CD8-positive, alpha-beta memory T cell (primary cell): ENCODE results near the gene CDHR3. TPM values are rescaled to one million over a fixed set of nuclear protein-coding genes. Genes with fewer than 3 reads are reported as not detected.

Experiments
- CTCF ChIA-PET: fragments of 350-600 bp; sonication (Branson Sonifier 250); formaldehyde crosslinking; loops from one replicate; lab custom pipeline; 2021; ENCODE audit warnings: antibody characterized with exemption; lab: Charles Lee
- POLR2A ChIA-PET: fragments of 350-600 bp; sonication (Branson Sonifier 250); formaldehyde crosslinking; loops from one replicate; lab custom pipeline; 2021; ENCODE audit warnings: antibody characterized with exemption; lab: Charles Lee
- DNase-seq, 5 donors: peaks; one replicate each; pipeline versions ENCODE4 v3.0.0 to v3.0.0-alpha.2; 2020 to 2022; ENCODE audit warnings: mixed read lengths in 1 of 5
- H3K27ac ChIP-seq: one replicate; pipeline ENCODE4 v1.7.0; 2013; ENCODE audit warnings: low read depth, mild to moderate bottlenecking, low read length, moderate library complexity
- H3K27me3 ChIP-seq: 2 replicates; pipeline ENCODE4 v1.7.0; 2013; ENCODE audit warnings: low read length, mild to moderate bottlenecking; ENCODE audit not compliant: insufficient read depth, poor library complexity, severe bottlenecking
- H3K36me3 ChIP-seq: 2 replicates; pipeline ENCODE4 v1.7.0; 2013; ENCODE audit warnings: mild to moderate bottlenecking, low read length, moderate library complexity; ENCODE audit not compliant: insufficient read depth
- H3K4me1 ChIP-seq: 2 replicates; pipeline ENCODE4 v1.7.0; 2013; ENCODE audit warnings: mild to moderate bottlenecking, low read length, moderate library complexity; ENCODE audit not compliant: insufficient read depth
- H3K4me3 ChIP-seq: 2 replicates; pipeline ENCODE4 v1.7.0; 2013; ENCODE audit warnings: mild to moderate bottlenecking, low read length
- H3K9me3 ChIP-seq: 2 replicates; pipeline ENCODE4 v1.7.0; 2013; ENCODE audit warnings: mild to moderate bottlenecking, low read length
- H3K27ac Mint-ChIP-seq, 8 donors: one replicate each; pipeline ENCODE4 v1.8.0; 2020 to 2021; ENCODE audit warnings: mixed read lengths in 8 of 8, mild to moderate bottlenecking in 6 of 8, inconsistent platforms in 3 of 8, moderate library complexity in 3 of 8
- H3K27me3 Mint-ChIP-seq, 2 donors: one replicate each; pipeline ENCODE4 v1.8.0; 2020 to 2021; ENCODE audit warnings: mixed read lengths in 2 of 2, mild to moderate bottlenecking in 1 of 2, moderate library complexity in 1 of 2
- H3K36me3 Mint-ChIP-seq, 3 donors: one replicate each; pipeline ENCODE4 v1.8.0; 2020 to 2021; ENCODE audit warnings: mixed read lengths in 3 of 3, inconsistent platforms in 1 of 3, mild to moderate bottlenecking in 1 of 3
- H3K4me1 Mint-ChIP-seq, 3 donors: one replicate each; pipeline ENCODE4 v1.8.0; 2020 to 2021; ENCODE audit warnings: mixed read lengths in 3 of 3, inconsistent platforms in 1 of 3, mild to moderate bottlenecking in 1 of 3
- H3K4me3 Mint-ChIP-seq, 7 donors: one replicate each; pipeline ENCODE4 v1.8.0; 2020 to 2021; ENCODE audit warnings: mixed read lengths in 7 of 7, mild to moderate bottlenecking in 6 of 7, moderate library complexity in 4 of 7, inconsistent platforms in 2 of 7
- H3K9me3 Mint-ChIP-seq, 5 donors: one replicate each; pipeline ENCODE4 v1.8.0; 2020 to 2022; ENCODE audit warnings: mixed read lengths in 5 of 5, mild to moderate bottlenecking in 3 of 5, moderate library complexity in 2 of 5, inconsistent platforms in 1 of 5
- polyA plus RNA-seq: library from polyadenylated mRNA; unstranded; fragments of 300-500 nt; fragmentation: Illumina TruSeq; gene quantifications from one replicate; pipeline ENCODE4 v1.2.3, GENCODE V29; 2021
- total RNA-seq, 2 experiments: library from RNA; stranded (reverse); gene quantifications; one replicate each; pipeline ENCODE4 v1.2.3, GENCODE V29; 2021

The CDHR3 gene
- total and polyA plus RNA-seq, 3 experiments from 2014 or later, result 0.55 to 1.7 (median 1.4) TPM

GRCh38 chr7:106080300-106080987 lies 117.4 kb downstream of the CDHR3 start:
- H3K36me3 Mint-ChIP-seq, result peaks cover 0 to 5% (median 0%) of the 10 kb centered on the region in 3 donors
- H3K36me3 ChIP-seq, result no peaks in the 10 kb centered on the region
- DNase-seq, result no peak
- H3K27me3 ChIP-seq, result no peaks in the 10 kb centered on the region
- H3K4me3 Mint-ChIP-seq, result no peak overlapping the region
- H3K9me3 Mint-ChIP-seq, result no peaks in the 10 kb centered on the region
- H3K4me3 ChIP-seq, result no peak overlapping the region
- no peak overlapping the region for H3K27ac Mint-ChIP-seq
- H3K27me3 Mint-ChIP-seq, result no peaks in the 10 kb centered on the region
- H3K27ac ChIP-seq, result no peak overlapping the region
- POLR2A ChIA-PET, result interaction anchor here (0.7 kb wide), 2 partner anchors 28 to 154 kb away, joined by 3 to 5 read pairs; no protein-coding TSS in a partner anchor
- CTCF ChIA-PET, result no interaction called here
- no peaks in the 10 kb centered on the region for H3K9me3 ChIP-seq
- no peaks in the 10 kb centered on the region for H3K4me1 ChIP-seq
- H3K4me1 Mint-ChIP-seq, result peaks cover 7 to 18% (median 16%) of the 10 kb centered on the region in 3 donors

- H3K36me3 ChIP-seq, result no peaks in the 10 kb centered on the region
- H3K4me1 ChIP-seq, result no peaks in the 10 kb centered on the region
- POLR2A ChIA-PET, result interaction anchor here (1.4 kb wide), 1 partner anchor 11 kb away, joined by 4 read pairs; no protein-coding TSS in a partner anchor
- H3K36me3 Mint-ChIP-seq, result peaks cover 0 to 5% (median 2%) of the 10 kb centered on the region in 3 donors
- H3K27me3 Mint-ChIP-seq, result no peaks in the 10 kb centered on the region
- no peaks in the 10 kb centered on the region for H3K9me3 Mint-ChIP-seq
- DNase-seq, result no peak
- H3K9me3 ChIP-seq, result no peaks in the 10 kb centered on the region
- H3K27me3 ChIP-seq, result no peaks in the 10 kb centered on the region
- H3K4me1 Mint-ChIP-seq, result peaks cover 6 to 12% (median 9%) of the 10 kb centered on the region in 3 donors
- H3K4me3 ChIP-seq, result no peak overlapping the region
- no peak overlapping the region for H3K4me3 Mint-ChIP-seq
- CTCF ChIA-PET, result interaction anchor here (1.1 to 1.2 kb wide), 2 partner anchors 11 to 72 kb away, joined by 3 to 4 read pairs; no protein-coding TSS in a partner anchor
- no peak overlapping the region for H3K27ac Mint-ChIP-seq
- no peak overlapping the region for H3K27ac ChIP-seq
Measured at GRCh38 chr7:106082087-106082854, 119.2 kb downstream of the CDHR3 start.

Other genes with a start within 250 kb of the CDHR3 start
- gene ATXN7L1, start 86.7 kb upstream of the CDHR3 start, total RNA-seq, result 1 to 10 TPM; 9.0 to 9.7 TPM
- gene ATXN7L1, start 86.7 kb upstream of the CDHR3 start, polyA plus RNA-seq, result 18.0 TPM
- 10 to 100 TPM; 33.1 to 33.7 TPM for gene SYPL1, start 149.0 kb downstream of the CDHR3 start, total RNA-seq
- 63.0 TPM for gene SYPL1, start 149.0 kb downstream of the CDHR3 start, polyA plus RNA-seq